Stimulated activated CD4-positive, alpha-beta T cell treated with anti-CD3 and anti-CD28 coated beads, Interleukin-12 subunit alpha, Interleukin-12 subunit beta, amount 100 ng/mL, for 24 hours (primary cell): ENCODE measurements around the gene METTL22.
"Not testable (repeated sequence)": the region's sequence is repeated elsewhere in the genome, so short reads cannot be mapped to it uniquely, and the experiment has no call there.

Source experiments
- DNase-seq, 2 experiments: peaks; one replicate each; pipeline ENCODE4 v3.0.0-alpha.2; 2020; ENCODE audit warnings: low read depth in 2 of 2

Gene METTL22

GRCh38 chr16:8632675-8633182 lies 11.2 kb downstream of the METTL22 start:
- no peak for DNase-seq

- DNase-seq, result no peak
These were observed 13.7 kb downstream of the METTL22 start for GRCh38 chr16:8634991-8635736.

GRCh38 chr16:8639694-8640093 lies 18.2 kb downstream of the METTL22 start:
- DNase-seq, result no peak

- DNase-seq, result no peak
These were observed 20.2 kb downstream of the METTL22 start for GRCh38 chr16:8641671-8642070.

GRCh38 chr16:8642146-8642545 lies 20.6 kb downstream of the METTL22 start:
- no peak for DNase-seq

GRCh38 chr16:8644211-8645140 lies 23.0 kb downstream of the METTL22 start:
- DNase-seq, result no peak

GRCh38 chr16:8645141-8645521 lies 23.6 kb downstream of the METTL22 start:
- DNase-seq, result no peak

GRCh38 chr16:8645831-8646230 lies 24.3 kb downstream of the METTL22 start:
- no peak for DNase-seq

GRCh38 chr16:8646326-8647053 lies 25.0 kb downstream of the METTL22 start:
- DNase-seq, result no peak

- no peak for DNase-seq
These were observed 26.3 kb downstream of the METTL22 start for GRCh38 chr16:8647721-8648318.

GRCh38 chr16:8648877-8649276 lies 27.4 kb downstream of the METTL22 start:
- DNase-seq, result no peak

- DNase-seq, result no peak
These were observed 28.5 kb downstream of the METTL22 start for GRCh38 chr16:8649829-8650554.

- DNase-seq, result not testable (repeated sequence)
These were observed 30.5 kb downstream of the METTL22 start for GRCh38 chr16:8651958-8652357.

GRCh38 chr16:8655184-8655717 lies 33.8 kb downstream of the METTL22 start:
- DNase-seq, result no peak

GRCh38 chr16:8656376-8656775 lies 34.9 kb downstream of the METTL22 start:
- DNase-seq, result no peak

- peak in 1 of 2 experiments; percentile 39 for DNase-seq
These were observed 39.4 kb downstream of the METTL22 start for GRCh38 chr16:8660841-8661301.

- no peak for DNase-seq
These were observed 40.2 kb downstream of the METTL22 start for GRCh38 chr16:8661703-8662102.

- no peak for DNase-seq
These were observed 41.9 kb downstream of the METTL22 start for GRCh38 chr16:8663192-8664089.

- no peak for DNase-seq
These were observed 44.0 kb downstream of the METTL22 start for GRCh38 chr16:8665529-8665928.
